ENCODE data around the gene KRTAP12-2.

KRTAP12-2 gene

DNA sequence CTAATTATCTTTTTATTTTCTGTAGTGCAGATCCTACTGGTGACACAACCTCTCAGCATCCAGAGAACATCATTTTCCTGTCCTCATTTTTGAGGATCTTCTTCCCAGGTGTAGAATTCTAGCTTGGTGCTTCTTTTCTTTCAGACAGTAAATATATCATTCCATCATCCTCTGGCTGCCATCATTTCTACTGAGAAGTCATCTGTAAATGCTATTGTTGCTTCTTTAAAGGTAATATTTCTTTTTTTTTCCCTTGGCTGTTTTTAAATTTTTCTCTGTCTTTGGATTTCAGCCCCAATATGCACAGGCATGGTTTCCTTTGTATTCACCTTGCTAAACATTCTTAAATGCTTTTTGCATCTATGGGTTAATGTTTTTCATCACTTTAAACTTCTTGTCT, 43.2 kb downstream of the KRTAP12-2 start:
- DNase-seq: no peak

DNA sequence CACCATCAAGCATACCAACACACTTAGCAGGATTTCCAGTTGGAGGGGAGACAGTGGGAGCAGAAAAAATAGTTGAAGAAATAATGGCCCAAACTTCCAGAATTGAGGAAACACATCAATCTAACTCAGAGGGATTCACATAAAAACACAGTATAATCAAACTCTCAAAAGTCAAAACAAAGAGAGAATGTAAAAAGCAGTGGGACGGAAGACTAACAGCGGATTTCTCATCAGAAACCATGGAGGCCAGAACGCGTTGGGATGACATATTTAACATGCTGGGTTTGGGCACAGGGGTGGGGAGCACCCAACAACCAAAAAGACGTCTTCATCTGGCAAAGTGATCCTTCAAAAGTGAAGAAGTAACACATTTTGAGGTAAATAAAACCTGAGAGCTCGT, 46.8 kb downstream of the KRTAP12-2 start:
- no peak for DNase-seq

GRCh38 chr21:44618909-44619308, 47.8 kb downstream of the KRTAP12-2 start:
- DNase-seq: no peak

- no peak for DNase-seq
Measured at GRCh38 chr21:44618504-44618903, 48.2 kb downstream of the KRTAP12-2 start.

DNA sequence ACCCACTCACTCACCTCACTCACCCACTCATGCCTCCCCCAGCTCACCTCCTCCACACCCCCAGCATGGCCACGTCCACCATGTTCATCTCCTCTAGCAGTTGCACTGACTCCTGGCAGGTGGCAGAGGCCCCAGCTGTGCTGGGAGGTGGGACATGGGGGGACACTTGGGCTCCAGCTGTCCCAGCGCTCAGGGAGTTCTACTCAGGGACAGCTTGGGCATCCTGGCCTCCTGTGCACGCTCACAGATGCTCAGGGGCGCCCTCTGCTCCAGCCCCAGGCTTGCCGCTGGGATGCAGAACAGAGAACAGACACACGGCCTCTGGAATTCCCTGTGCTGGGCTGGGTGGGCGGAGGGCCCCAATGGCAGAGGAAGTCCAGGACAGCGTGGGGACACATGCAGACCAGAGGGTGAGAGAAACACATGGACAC, 49.6 kb downstream of the KRTAP12-2 start:
- no peak for DNase-seq

- DNase-seq: no peak
Measured at GRCh38 chr21:44616591-44616926, 50.2 kb downstream of the KRTAP12-2 start.
